ENCODE results near the gene PRRX2.

PRRX2 gene

DNA sequence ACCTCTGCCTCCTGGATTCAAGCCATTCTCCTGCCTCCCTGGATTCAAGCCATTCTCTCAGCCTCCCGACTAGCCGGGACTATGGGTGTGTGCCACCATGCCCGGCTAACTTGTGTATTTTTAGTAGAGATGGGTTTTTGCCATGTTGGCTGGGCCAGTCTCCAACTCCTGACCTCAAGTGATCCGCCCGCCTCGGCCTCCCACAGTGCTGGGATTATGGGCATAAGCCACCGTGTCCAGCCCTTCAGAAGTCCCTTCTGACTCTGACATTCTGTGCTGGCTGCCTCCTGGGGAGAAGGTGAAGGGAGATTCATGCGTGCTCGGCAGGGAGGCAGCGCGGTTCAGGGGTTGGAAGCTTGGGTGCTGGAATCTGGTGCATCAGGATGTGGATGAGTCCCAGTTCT is 28.8 kb downstream of the PRRX2 start:
- peaks cover 2 to 50% (median 25%) of the 10 kb centered on the region in 5 experiments for H3K27me3 ChIP-seq (replicated peaks in 2 of 5; ENCODE audit: control insufficient read depth in 4 of 5, insufficient read depth in 5 of 5, low read length in 4 of 5)
- ChIA-PET POLR2A (no interaction called here), CTCF (interaction anchor here (1.4 kb wide), 1 partner anchor 11 kb away, joined by 3 read pairs; no protein-coding TSS in a partner anchor)
- no peak overlapping the region for H3K4me3 ChIP-seq (ENCODE audit: control insufficient read depth in 1 of 7, extremely low read depth in 1 of 7, insufficient read depth in 4 of 7, low read depth in 2 of 7, low read length in 6 of 7)
- H3K9me3 ChIP-seq (ENCODE audit: control extremely low read depth in 1 of 5, control insufficient read depth in 4 of 5, insufficient read depth in 2 of 5, low read depth in 1 of 5, low read length in 4 of 5): no peaks in the 10 kb centered on the region
- H3K27ac ChIP-seq (ENCODE audit: insufficient read depth in 1 of 2, low read depth in 1 of 2, low read length in 2 of 2, poor library complexity in 1 of 2, severe bottlenecking in 2 of 2): no peak overlapping the region
- H3K36me3 ChIP-seq (ENCODE audit: control insufficient read depth in 4 of 4, insufficient read depth in 4 of 4, low read length in 3 of 4): no peaks in the 10 kb centered on the region
- peaks cover 0 to 16% (median 10%) of the 10 kb centered on the region in 4 experiments for H3K4me1 ChIP-seq (ENCODE audit: control extremely low read depth in 1 of 4, control insufficient read depth in 4 of 4, insufficient read depth in 4 of 4, low read length in 3 of 4)
- 95% methylated on average over 4 of the region's 11 CpGs for WGBS (ENCODE audit: insufficient coverage)
- DNase-seq: no peak

DNA sequence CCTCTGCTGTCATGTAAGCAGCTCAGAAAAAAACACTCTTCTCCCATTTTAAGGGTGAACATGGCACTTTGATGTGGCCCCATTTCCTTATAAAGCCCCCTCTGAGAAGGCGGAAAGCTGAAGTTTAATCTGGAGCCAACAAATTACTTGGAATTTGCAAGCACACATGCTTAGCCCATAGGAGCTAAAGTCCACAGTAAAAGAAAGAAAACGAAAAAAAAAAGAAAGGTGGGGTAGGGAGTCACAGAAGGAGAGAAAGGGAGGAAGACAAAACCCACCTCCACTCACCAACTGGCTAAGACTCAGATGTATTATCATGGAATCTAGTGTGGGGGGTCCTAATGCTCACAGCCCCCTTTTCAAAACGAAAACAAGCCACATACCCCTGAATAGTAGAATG is 30.4 kb downstream of the PRRX2 start:
- POLR2A ChIA-PET: no interaction called here
- WGBS (ENCODE audit: insufficient coverage): 80% methylated on average over 1 of the region's 3 CpGs
- H3K27ac ChIP-seq (ENCODE audit: insufficient read depth in 1 of 2, low read depth in 1 of 2, low read length in 2 of 2, poor library complexity in 1 of 2, severe bottlenecking in 2 of 2): no peak overlapping the region
- H3K4me3 ChIP-seq (ENCODE audit: control insufficient read depth in 1 of 7, extremely low read depth in 1 of 7, insufficient read depth in 4 of 7, low read depth in 2 of 7, low read length in 6 of 7): no peak overlapping the region
- no peaks in the 10 kb centered on the region for H3K36me3 ChIP-seq (ENCODE audit: control insufficient read depth in 4 of 4, insufficient read depth in 4 of 4, low read length in 3 of 4)
- H3K27me3 ChIP-seq (replicated peaks in 2 of 5; ENCODE audit: control insufficient read depth in 4 of 5, insufficient read depth in 5 of 5, low read length in 4 of 5): peaks cover 3 to 57% (median 27%) of the 10 kb centered on the region in 5 experiments
- H3K9me3 ChIP-seq (ENCODE audit: control extremely low read depth in 1 of 5, control insufficient read depth in 4 of 5, insufficient read depth in 2 of 5, low read depth in 1 of 5, low read length in 4 of 5): no peaks in the 10 kb centered on the region
- H3K4me1 ChIP-seq (ENCODE audit: control extremely low read depth in 1 of 4, control insufficient read depth in 4 of 4, insufficient read depth in 4 of 4, low read length in 3 of 4): peaks cover 0 to 16% (median 10%) of the 10 kb centered on the region in 4 experiments
- DNase-seq: no peak
- CTCF ChIA-PET: interaction anchor here (1.0 to 2.5 kb wide), 2 partner anchors 30 to 31 kb away, joined by 3 to 12 read pairs; partner anchors contain the start of gene PRRX2

DNA sequence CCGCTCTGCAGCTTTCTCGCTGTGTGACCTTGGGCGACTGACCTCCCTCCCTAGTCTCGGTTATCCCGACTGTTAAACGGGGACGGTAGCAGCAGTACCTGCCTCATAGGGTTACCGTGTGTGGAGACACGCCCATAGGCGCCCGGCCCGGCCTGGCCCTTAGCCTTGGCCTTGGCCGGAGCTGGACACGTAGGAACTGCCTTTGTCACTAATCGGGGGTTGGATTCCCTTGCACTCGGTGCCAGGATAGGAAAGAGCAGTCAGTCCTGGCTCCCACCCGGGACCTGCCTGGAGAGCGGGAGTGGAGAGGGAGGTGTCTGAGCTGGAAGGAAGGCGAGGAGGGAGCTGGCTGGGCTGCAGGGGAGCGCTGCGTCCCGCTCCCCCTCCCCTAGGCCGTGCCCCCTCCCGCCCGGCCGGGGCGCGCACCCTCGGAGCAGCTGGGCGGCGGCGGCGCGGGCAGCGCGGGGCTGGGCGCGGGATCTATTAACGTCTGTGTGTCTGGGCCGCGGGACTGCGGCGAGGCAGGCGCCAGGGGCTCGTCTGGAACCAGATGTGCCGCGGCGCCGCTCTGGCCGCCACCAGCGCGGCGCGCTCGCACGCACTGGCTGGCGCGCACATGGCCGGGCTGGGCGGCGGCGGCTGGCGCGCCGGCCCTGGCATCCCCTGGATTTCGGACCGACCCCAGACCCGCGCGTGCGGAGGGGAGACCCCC is 31.7 kb downstream of the PRRX2 start:
- Histone ChIP-seq H3K36me3 (ENCODE audit: control insufficient read depth in 4 of 4, insufficient read depth in 4 of 4, low read length in 3 of 4) (no peaks in the 10 kb centered on the region), H3K27ac (ENCODE audit: insufficient read depth in 1 of 2, low read depth in 1 of 2, low read length in 2 of 2, poor library complexity in 1 of 2, severe bottlenecking in 2 of 2) (no peak overlapping the region), H3K4me1 (ENCODE audit: control extremely low read depth in 1 of 4, control insufficient read depth in 4 of 4, insufficient read depth in 4 of 4, low read length in 3 of 4) (peaks cover 0 to 16% (median 10%) of the 10 kb centered on the region in 4 experiments)

DNA sequence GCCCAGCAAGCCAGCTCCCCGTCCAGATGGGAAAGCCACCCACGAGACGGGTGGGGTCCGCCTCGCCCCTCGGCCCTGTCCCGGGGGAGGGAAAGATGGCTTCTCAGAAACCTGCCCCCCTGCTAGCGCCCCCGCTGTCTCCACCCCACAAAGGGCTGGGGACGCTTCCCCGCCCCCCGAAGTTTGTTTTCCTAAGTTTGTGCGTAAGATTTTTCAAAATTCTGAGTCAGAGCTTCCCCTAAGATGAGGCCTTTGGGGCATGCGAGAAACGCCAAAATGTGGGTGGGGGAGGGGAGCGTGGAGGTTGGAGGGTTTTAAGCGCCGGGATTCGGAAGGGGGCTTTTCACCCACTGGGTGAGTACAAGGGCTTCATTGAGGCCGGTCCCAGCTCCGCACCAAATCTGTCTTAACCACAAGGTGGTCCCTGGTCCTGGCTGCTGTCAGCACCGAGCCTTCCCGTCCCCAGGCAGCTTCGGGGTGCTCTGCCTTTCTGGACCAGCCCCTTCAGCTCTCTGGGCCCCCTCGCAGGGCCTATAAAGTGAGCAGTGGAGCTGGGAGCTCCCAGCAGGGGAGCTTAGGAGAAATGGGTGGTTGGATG is 32.3 kb downstream of the PRRX2 start:
- Histone ChIP-seq H3K4me3 (ENCODE audit: control insufficient read depth in 1 of 7, extremely low read depth in 1 of 7, insufficient read depth in 4 of 7, low read depth in 2 of 7, low read length in 6 of 7) (peak overlapping the region in 3 of 7 experiments; percentile 51 to 67 (median 55)), H3K4me1 (ENCODE audit: control extremely low read depth in 1 of 4, control insufficient read depth in 4 of 4, insufficient read depth in 4 of 4, low read length in 3 of 4) (peaks cover 0 to 16% (median 10%) of the 10 kb centered on the region in 4 experiments), H3K36me3 (ENCODE audit: control insufficient read depth in 4 of 4, insufficient read depth in 4 of 4, low read length in 3 of 4) (no peaks in the 10 kb centered on the region), H3K9me3 (ENCODE audit: control extremely low read depth in 1 of 5, control insufficient read depth in 4 of 5, insufficient read depth in 2 of 5, low read depth in 1 of 5, low read length in 4 of 5) (no peaks in the 10 kb centered on the region), H3K27me3 (replicated peaks in 2 of 5; ENCODE audit: control insufficient read depth in 4 of 5, insufficient read depth in 5 of 5, low read length in 4 of 5) (peaks cover 3 to 61% (median 27%) of the 10 kb centered on the region in 5 experiments), H3K27ac (ENCODE audit: insufficient read depth in 1 of 2, low read depth in 1 of 2, low read length in 2 of 2, poor library complexity in 1 of 2, severe bottlenecking in 2 of 2) (no peak overlapping the region)
- 1% methylated on average over 15 of the region's 25 CpGs for WGBS (ENCODE audit: insufficient coverage)
- ChIA-PET CTCF (interaction anchor here (2.5 kb wide), 1 partner anchor 29 kb away, joined by 12 read pairs; no protein-coding TSS in a partner anchor), POLR2A (interaction anchor here (0.5 to 0.6 kb wide), 2 partner anchors 40 to 393 kb away, joined by 3 read pairs; no protein-coding TSS in a partner anchor)
- peak; percentile 44 to 75 (median 68) for DNase-seq

More for the DNA sequence above, 31.7 kb downstream of the PRRX2 start:
- DNase-seq: peak; percentile 36 to 86 (median 77)
- WGBS (ENCODE audit: insufficient coverage): 8% methylated on average over 44 of the region's 71 CpGs
- Histone ChIP-seq H3K27me3 (replicated peaks in 2 of 5; ENCODE audit: control insufficient read depth in 4 of 5, insufficient read depth in 5 of 5, low read length in 4 of 5) (peaks cover 3 to 57% (median 27%) of the 10 kb centered on the region in 5 experiments), H3K4me3 (ENCODE audit: control insufficient read depth in 1 of 7, extremely low read depth in 1 of 7, insufficient read depth in 4 of 7, low read depth in 2 of 7, low read length in 6 of 7) (peak overlapping the region in 4 of 7 experiments; percentile 32 to 67 (median 53)), H3K9me3 (ENCODE audit: control extremely low read depth in 1 of 5, control insufficient read depth in 4 of 5, insufficient read depth in 2 of 5, low read depth in 1 of 5, low read length in 4 of 5) (no peaks in the 10 kb centered on the region)
- POLR2A ChIA-PET: interaction anchor here (0.5 to 0.6 kb wide), 2 partner anchors 41 to 393 kb away, joined by 3 read pairs; no protein-coding TSS in a partner anchor
- CTCF ChIA-PET: interaction anchor here (1.0 to 2.5 kb wide), 2 partner anchors 29 to 32 kb away, joined by 3 to 12 read pairs; partner anchors contain the start of gene PRRX2

DNA sequence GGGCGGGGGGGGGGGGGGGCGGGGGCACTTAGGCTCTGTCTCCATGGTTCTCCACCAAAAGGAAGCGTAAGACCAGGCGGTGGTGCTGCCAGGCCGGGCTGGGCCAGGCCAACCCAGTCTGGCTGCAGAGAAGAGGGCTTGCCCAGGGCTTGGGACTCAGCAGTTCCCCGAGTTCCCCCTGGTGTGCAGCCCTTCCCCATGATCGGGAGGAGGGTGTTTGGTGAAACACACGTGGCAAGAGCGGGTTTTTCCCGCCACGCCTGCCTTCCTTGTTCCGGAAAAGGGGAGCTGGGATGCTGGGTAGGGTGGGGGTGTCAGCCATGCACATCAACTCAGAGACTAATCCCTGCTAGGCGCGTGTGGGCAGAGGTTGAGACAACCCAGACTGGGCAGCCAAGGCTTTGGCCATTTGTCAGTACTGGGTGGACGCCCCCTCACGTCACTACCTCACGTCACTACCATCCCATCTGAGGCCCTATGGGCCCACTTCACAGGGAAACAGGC is 32.9 kb downstream of the PRRX2 start:
- CTCF ChIA-PET: interaction anchor here (2.5 kb wide), 1 partner anchor 28 kb away, joined by 12 read pairs; no protein-coding TSS in a partner anchor
- Histone ChIP-seq H3K4me1 (ENCODE audit: control extremely low read depth in 1 of 4, control insufficient read depth in 4 of 4, insufficient read depth in 4 of 4, low read length in 3 of 4) (peaks cover 0 to 16% (median 10%) of the 10 kb centered on the region in 4 experiments), H3K27ac (ENCODE audit: insufficient read depth in 1 of 2, low read depth in 1 of 2, low read length in 2 of 2, poor library complexity in 1 of 2, severe bottlenecking in 2 of 2) (no peak overlapping the region), H3K36me3 (ENCODE audit: control insufficient read depth in 4 of 4, insufficient read depth in 4 of 4, low read length in 3 of 4) (no peaks in the 10 kb centered on the region), H3K27me3 (replicated peaks in 2 of 5; ENCODE audit: control insufficient read depth in 4 of 5, insufficient read depth in 5 of 5, low read length in 4 of 5) (peaks cover 3 to 67% (median 28%) of the 10 kb centered on the region in 5 experiments), H3K4me3 (ENCODE audit: control insufficient read depth in 1 of 7, extremely low read depth in 1 of 7, insufficient read depth in 4 of 7, low read depth in 2 of 7, low read length in 6 of 7) (peak overlapping the region in 1 of 7 experiments; percentile 11), H3K9me3 (ENCODE audit: control extremely low read depth in 1 of 5, control insufficient read depth in 4 of 5, insufficient read depth in 2 of 5, low read depth in 1 of 5, low read length in 4 of 5) (no peaks in the 10 kb centered on the region)
- DNase-seq: peak in 1 of 3 donors; percentile 21
- POLR2A ChIA-PET: no interaction called here
- 63% methylated on average over 10 of the region's 17 CpGs for WGBS (ENCODE audit: insufficient coverage)

DNA sequence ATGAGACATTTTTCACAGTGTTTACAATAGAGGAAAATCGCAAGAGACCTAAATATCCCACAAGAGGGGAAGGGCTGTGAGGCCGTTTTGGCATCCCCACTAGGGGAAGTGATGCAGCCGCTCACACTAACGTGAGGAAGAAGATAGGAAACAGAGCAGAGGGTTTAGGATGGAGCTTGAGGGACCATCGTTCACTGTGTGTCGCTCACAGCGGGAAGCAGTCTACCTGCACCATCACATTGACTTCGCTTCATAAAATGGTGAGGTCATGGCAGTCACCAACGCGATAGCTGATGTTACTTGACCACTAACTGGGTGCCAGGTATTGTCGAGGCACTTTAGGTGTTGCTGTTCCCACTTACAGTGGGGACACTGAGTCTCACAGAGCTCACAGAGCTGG is 35.6 kb downstream of the PRRX2 start:
- Histone ChIP-seq H3K9me3 (ENCODE audit: control extremely low read depth in 1 of 5, control insufficient read depth in 4 of 5, insufficient read depth in 2 of 5, low read depth in 1 of 5, low read length in 4 of 5) (no peaks in the 10 kb centered on the region), H3K27me3 (replicated peaks in 2 of 5; ENCODE audit: control insufficient read depth in 4 of 5, insufficient read depth in 5 of 5, low read length in 4 of 5) (peaks cover 3 to 48% (median 20%) of the 10 kb centered on the region in 5 experiments), H3K27ac (ENCODE audit: insufficient read depth in 1 of 2, low read depth in 1 of 2, low read length in 2 of 2, poor library complexity in 1 of 2, severe bottlenecking in 2 of 2) (no peak overlapping the region), H3K4me1 (ENCODE audit: control extremely low read depth in 1 of 4, control insufficient read depth in 4 of 4, insufficient read depth in 4 of 4, low read length in 3 of 4) (peaks cover 0 to 16% (median 10%) of the 10 kb centered on the region in 4 experiments), H3K4me3 (ENCODE audit: control insufficient read depth in 1 of 7, extremely low read depth in 1 of 7, insufficient read depth in 4 of 7, low read depth in 2 of 7, low read length in 6 of 7) (no peak overlapping the region), H3K36me3 (ENCODE audit: control insufficient read depth in 4 of 4, insufficient read depth in 4 of 4, low read length in 3 of 4) (no peaks in the 10 kb centered on the region)
- peak in 1 of 3 donors; percentile 26 for DNase-seq
- CTCF ChIA-PET: interaction anchor here (1.1 to 2.9 kb wide), 4 partner anchors 10 to 76 kb away, joined by 3 to 13 read pairs (median 4); no protein-coding TSS in a partner anchor
- WGBS (ENCODE audit: insufficient coverage): 56% methylated on average over 10 of the region's 11 CpGs
- POLR2A ChIA-PET: no interaction called here

Data from common myeloid progenitor, CD34-positive (primary cell).